WTC11 (cell line): ENCODE data around the gene TSKU. TPM values are rescaled to one million over a fixed set of nuclear protein-coding genes. Genes with fewer than 3 reads are reported as not detected.

ENCODE experiments used
- ATAC-seq: fragments of 200-7000 bp; cut with Tn5 transposase; 2 replicates; pipeline ENCODE4 v1.10.0; 2021; ENCODE audit warnings: mild to moderate bottlenecking, moderate library complexity
- CTCF ChIA-PET: fragments of 300-600 bp; sonication (Branson Sonifier 250); formaldehyde crosslinking; loops from one replicate; lab custom pipeline; 2021; ENCODE audit warnings: antibody characterized with exemption; lab: Charles Lee
- POLR2A ChIA-PET: fragments of 350-600 bp; sonication (Branson Sonifier 250); formaldehyde crosslinking; loops from one replicate; lab custom pipeline; 2021; ENCODE audit warnings: antibody characterized with exemption; lab: Charles Lee
- DNase-seq: peaks from one replicate; pipeline ENCODE4 v3.0.0; 2021; ENCODE audit warnings: low spot score
- H3K27ac Mint-ChIP-seq: 2 replicates; pipeline ENCODE4 v1.8.0; 2021; ENCODE audit warnings: mixed read lengths
- H3K27me3 Mint-ChIP-seq: 2 replicates; pipeline ENCODE4 v1.8.0; 2021; ENCODE audit warnings: low read depth, mild to moderate bottlenecking, moderate library complexity, mixed read lengths
- H3K36me3 Mint-ChIP-seq: 2 replicates; pipeline ENCODE4 v1.8.0; 2021; ENCODE audit warnings: mixed read lengths
- H3K4me1 Mint-ChIP-seq: 2 replicates; pipeline ENCODE4 v1.8.0; 2022; ENCODE audit warnings: mixed read lengths
- H3K4me3 Mint-ChIP-seq: 2 replicates; pipeline ENCODE4 v1.8.0; 2021; ENCODE audit warnings: mild to moderate bottlenecking, moderate library complexity, mixed read lengths
- H3K9me3 Mint-ChIP-seq: 2 replicates; pipeline ENCODE4 v1.8.0; 2021; ENCODE audit warnings: mixed read lengths
- ELF4 ChIP-seq: sonication (generic); formaldehyde crosslinking; IDR thresholded peaks from 2 replicates; pipeline ENCODE4 v1.8.1; 2022; ENCODE audit warnings: low read depth, mild to moderate bottlenecking, moderate library complexity, missing genetic modification reagents
- EMX1 ChIP-seq: fragments of 250-450 bp; sonication (Bioruptor Pico); IDR thresholded peaks from 2 replicates; pipeline ENCODE4 v1.8.0; 2021; ENCODE audit warnings: mild to moderate bottlenecking
- ESRRA ChIP-seq: sonication (generic); formaldehyde crosslinking; IDR thresholded peaks from 2 replicates; pipeline ENCODE4 v1.8.1; 2022; ENCODE audit warnings: mild to moderate bottlenecking, missing genetic modification reagents, borderline replicate concordance
- FOXJ3 ChIP-seq: sonication (generic); formaldehyde crosslinking; IDR thresholded peaks from 2 replicates; pipeline ENCODE4 v1.9.0; 2021; ENCODE audit warnings: missing genetic modification reagents, mild to moderate bottlenecking, borderline replicate concordance
- OVOL2 ChIP-seq: fragments of 250-450 bp; sonication (Bioruptor Pico); IDR thresholded peaks from 2 replicates; pipeline ENCODE4 v1.9.0; 2021; ENCODE audit warnings: mild to moderate bottlenecking, borderline replicate concordance
- PRRX2 ChIP-seq: fragments of 250-450 bp; sonication (Bioruptor Pico); IDR thresholded peaks from 2 replicates; pipeline ENCODE4 v1.8.0; 2021; ENCODE audit warnings: mild to moderate bottlenecking
- TEAD1 ChIP-seq: sonication (generic); formaldehyde crosslinking; IDR thresholded peaks from 2 replicates; pipeline ENCODE4 v1.8.0; 2022; ENCODE audit warnings: mild to moderate bottlenecking, missing genetic modification reagents
- ZNF138 ChIP-seq: sonication (generic); formaldehyde crosslinking; conservative IDR thresholded peaks from 2 replicates; pipeline ENCODE4 v1.8.1; 2022; ENCODE audit warnings: mild to moderate bottlenecking, moderate library complexity, missing genetic modification reagents
- ZNF263 ChIP-seq: sonication (generic); formaldehyde crosslinking; IDR thresholded peaks from 2 replicates; pipeline ENCODE4 v1.8.1; 2022; ENCODE audit warnings: low read depth, mild to moderate bottlenecking, moderate library complexity, missing genetic modification reagents
- total RNA-seq: library from RNA; stranded (reverse); gene quantifications from 3 replicates; pipeline ENCODE4 v1.2.3, GENCODE V29; 2021
- TF ChIP-seq, protein P1 (sequence below): fragments of 250-450 bp; sonication (Bioruptor Pico); IDR thresholded peaks from 2 replicates; pipeline ENCODE4 v1.9.0; 2021; ENCODE audit warnings: mild to moderate bottlenecking
- TF ChIP-seq, protein P2 (sequence below): sonication (generic); formaldehyde crosslinking; IDR thresholded peaks from 2 replicates; pipeline ENCODE4 v1.8.1; 2022; ENCODE audit warnings: mild to moderate bottlenecking, moderate library complexity, missing genetic modification reagents
- TF ChIP-seq, protein P3 (sequence below): sonication (generic); formaldehyde crosslinking; IDR thresholded peaks from 2 replicates; pipeline ENCODE4 v1.8.0; 2023; ENCODE audit warnings: missing genetic modification reagents
- TF ChIP-seq, protein P4 (sequence below): sonication (generic); formaldehyde crosslinking; IDR thresholded peaks from 2 replicates; pipeline ENCODE4 v1.8.0; 2022; ENCODE audit warnings: missing genetic modification reagents
- TF ChIP-seq, protein P5 (sequence below): sonication (generic); formaldehyde crosslinking; IDR thresholded peaks from 2 replicates; pipeline ENCODE4 v1.8.0; 2023; ENCODE audit warnings: mild to moderate bottlenecking, missing genetic modification reagents
- TF ChIP-seq, protein P6 (sequence below): sonication (generic); formaldehyde crosslinking; IDR thresholded peaks from 2 replicates; pipeline ENCODE4 v1.8.0; 2023; ENCODE audit warnings: missing genetic modification reagents, mild to moderate bottlenecking, borderline replicate concordance

Gene TSKU
- total RNA-seq, 1 experiment from 2014 or later = 30.3 TPM

DNA sequence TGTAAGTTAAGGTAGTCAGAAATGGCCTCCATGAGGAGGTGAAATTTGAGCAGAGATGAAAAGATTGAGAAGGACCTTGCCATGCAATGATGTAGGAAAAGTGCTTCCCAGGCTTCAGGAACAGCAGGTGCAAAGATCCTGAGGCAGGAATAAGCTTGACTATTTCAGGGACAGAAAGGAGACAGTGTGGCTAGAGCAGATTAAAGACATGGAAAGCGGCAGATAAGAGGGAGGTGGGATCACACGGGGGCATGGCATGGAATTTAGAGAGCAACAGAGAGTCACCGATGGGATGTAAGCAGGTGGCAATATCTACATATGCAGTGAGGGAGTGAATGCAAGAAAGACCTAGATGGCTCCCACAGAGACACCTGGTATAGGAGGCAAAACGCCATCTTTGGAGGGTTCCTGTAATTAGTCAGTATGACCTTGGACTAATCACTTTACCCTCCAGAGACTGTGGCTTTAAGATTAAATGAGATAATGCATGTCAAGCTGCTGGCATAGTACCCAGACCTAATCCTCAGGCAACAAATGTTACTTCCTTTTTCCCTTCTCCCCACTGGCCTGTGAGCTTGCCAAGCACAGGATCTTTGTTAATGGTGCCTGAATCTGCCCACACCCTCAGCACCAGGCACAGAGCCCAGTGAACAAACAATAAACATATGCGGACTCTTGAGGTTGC, 52.9 kb downstream of the TSKU start:
- CTCF ChIA-PET = interaction anchor here (1.0 to 3.6 kb wide), 7 partner anchors 28 to 255 kb away, joined by 3 to 25 read pairs (median 7); no protein-coding TSS in a partner anchor
- H3K27me3 Mint-ChIP-seq = no peaks in the 10 kb centered on the region
- no peak for ATAC-seq

More for the DNA sequence above, 52.9 kb downstream of the TSKU start:
- no peak overlapping the region for H3K4me3 Mint-ChIP-seq
- DNase-seq = no peak
- TF ChIP-seq ZNF263 (CRISPR knock-in tag) (no peak), ZNF138 (CRISPR knock-in tag) (no peak), ELF4 (CRISPR knock-in tag) (no peak), PRRX2 (CRISPR knock-in tag) (no peak), ESRRA (CRISPR knock-in tag) (no peak), EMX1 (CRISPR knock-in tag) (no peak), TEAD1 (no peak), FOXJ3 (CRISPR knock-in tag) (no peak), OVOL2 (no peak)
- TF ChIP-seq, protein P1, sequence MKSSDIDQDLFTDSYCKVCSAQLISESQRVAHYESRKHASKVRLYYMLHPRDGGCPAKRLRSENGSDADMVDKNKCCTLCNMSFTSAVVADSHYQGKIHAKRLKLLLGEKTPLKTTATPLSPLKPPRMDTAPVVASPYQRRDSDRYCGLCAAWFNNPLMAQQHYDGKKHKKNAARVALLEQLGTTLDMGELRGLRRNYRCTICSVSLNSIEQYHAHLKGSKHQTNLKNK = no peak
- TF ChIP-seq, protein P2, sequence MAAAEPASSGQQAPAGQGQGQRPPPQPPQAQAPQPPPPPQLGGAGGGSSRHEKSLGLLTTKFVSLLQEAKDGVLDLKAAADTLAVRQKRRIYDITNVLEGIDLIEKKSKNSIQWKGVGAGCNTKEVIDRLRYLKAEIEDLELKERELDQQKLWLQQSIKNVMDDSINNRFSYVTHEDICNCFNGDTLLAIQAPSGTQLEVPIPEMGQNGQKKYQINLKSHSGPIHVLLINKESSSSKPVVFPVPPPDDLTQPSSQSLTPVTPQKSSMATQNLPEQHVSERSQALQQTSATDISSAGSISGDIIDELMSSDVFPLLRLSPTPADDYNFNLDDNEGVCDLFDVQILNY (CRISPR knock-in tag) = no peak
- TF ChIP-seq, protein P3, sequence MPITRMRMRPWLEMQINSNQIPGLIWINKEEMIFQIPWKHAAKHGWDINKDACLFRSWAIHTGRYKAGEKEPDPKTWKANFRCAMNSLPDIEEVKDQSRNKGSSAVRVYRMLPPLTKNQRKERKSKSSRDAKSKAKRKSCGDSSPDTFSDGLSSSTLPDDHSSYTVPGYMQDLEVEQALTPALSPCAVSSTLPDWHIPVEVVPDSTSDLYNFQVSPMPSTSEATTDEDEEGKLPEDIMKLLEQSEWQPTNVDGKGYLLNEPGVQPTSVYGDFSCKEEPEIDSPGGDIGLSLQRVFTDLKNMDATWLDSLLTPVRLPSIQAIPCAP (CRISPR knock-in tag) = no peak
- TF ChIP-seq, protein P4, sequence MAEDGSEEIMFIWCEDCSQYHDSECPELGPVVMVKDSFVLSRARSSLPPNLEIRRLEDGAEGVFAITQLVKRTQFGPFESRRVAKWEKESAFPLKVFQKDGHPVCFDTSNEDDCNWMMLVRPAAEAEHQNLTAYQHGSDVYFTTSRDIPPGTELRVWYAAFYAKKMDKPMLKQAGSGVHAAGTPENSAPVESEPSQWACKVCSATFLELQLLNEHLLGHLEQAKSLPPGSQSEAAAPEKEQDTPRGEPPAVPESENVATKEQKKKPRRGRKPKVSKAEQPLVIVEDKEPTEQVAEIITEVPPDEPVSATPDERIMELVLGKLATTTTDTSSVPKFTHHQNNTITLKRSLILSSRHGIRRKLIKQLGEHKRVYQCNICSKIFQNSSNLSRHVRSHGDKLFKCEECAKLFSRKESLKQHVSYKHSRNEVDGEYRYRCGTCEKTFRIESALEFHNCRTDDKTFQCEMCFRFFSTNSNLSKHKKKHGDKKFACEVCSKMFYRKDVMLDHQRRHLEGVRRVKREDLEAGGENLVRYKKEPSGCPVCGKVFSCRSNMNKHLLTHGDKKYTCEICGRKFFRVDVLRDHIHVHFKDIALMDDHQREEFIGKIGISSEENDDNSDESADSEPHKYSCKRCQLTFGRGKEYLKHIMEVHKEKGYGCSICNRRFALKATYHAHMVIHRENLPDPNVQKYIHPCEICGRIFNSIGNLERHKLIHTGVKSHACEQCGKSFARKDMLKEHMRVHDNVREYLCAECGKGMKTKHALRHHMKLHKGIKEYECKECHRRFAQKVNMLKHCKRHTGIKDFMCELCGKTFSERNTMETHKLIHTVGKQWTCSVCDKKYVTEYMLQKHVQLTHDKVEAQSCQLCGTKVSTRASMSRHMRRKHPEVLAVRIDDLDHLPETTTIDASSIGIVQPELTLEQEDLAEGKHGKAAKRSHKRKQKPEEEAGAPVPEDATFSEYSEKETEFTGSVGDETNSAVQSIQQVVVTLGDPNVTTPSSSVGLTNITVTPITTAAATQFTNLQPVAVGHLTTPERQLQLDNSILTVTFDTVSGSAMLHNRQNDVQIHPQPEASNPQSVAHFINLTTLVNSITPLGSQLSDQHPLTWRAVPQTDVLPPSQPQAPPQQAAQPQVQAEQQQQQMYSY (CRISPR knock-in tag) = no peak
- TF ChIP-seq, protein P5, sequence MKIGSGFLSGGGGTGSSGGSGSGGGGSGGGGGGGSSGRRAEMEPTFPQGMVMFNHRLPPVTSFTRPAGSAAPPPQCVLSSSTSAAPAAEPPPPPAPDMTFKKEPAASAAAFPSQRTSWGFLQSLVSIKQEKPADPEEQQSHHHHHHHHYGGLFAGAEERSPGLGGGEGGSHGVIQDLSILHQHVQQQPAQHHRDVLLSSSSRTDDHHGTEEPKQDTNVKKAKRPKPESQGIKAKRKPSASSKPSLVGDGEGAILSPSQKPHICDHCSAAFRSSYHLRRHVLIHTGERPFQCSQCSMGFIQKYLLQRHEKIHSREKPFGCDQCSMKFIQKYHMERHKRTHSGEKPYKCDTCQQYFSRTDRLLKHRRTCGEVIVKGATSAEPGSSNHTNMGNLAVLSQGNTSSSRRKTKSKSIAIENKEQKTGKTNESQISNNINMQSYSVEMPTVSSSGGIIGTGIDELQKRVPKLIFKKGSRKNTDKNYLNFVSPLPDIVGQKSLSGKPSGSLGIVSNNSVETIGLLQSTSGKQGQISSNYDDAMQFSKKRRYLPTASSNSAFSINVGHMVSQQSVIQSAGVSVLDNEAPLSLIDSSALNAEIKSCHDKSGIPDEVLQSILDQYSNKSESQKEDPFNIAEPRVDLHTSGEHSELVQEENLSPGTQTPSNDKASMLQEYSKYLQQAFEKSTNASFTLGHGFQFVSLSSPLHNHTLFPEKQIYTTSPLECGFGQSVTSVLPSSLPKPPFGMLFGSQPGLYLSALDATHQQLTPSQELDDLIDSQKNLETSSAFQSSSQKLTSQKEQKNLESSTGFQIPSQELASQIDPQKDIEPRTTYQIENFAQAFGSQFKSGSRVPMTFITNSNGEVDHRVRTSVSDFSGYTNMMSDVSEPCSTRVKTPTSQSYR = no peak
- TF ChIP-seq, protein P6, sequence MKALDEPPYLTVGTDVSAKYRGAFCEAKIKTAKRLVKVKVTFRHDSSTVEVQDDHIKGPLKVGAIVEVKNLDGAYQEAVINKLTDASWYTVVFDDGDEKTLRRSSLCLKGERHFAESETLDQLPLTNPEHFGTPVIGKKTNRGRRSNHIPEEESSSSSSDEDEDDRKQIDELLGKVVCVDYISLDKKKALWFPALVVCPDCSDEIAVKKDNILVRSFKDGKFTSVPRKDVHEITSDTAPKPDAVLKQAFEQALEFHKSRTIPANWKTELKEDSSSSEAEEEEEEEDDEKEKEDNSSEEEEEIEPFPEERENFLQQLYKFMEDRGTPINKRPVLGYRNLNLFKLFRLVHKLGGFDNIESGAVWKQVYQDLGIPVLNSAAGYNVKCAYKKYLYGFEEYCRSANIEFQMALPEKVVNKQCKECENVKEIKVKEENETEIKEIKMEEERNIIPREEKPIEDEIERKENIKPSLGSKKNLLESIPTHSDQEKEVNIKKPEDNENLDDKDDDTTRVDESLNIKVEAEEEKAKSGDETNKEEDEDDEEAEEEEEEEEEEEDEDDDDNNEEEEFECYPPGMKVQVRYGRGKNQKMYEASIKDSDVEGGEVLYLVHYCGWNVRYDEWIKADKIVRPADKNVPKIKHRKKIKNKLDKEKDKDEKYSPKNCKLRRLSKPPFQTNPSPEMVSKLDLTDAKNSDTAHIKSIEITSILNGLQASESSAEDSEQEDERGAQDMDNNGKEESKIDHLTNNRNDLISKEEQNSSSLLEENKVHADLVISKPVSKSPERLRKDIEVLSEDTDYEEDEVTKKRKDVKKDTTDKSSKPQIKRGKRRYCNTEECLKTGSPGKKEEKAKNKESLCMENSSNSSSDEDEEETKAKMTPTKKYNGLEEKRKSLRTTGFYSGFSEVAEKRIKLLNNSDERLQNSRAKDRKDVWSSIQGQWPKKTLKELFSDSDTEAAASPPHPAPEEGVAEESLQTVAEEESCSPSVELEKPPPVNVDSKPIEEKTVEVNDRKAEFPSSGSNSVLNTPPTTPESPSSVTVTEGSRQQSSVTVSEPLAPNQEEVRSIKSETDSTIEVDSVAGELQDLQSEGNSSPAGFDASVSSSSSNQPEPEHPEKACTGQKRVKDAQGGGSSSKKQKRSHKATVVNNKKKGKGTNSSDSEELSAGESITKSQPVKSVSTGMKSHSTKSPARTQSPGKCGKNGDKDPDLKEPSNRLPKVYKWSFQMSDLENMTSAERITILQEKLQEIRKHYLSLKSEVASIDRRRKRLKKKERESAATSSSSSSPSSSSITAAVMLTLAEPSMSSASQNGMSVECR = no peak
- POLR2A ChIA-PET = no interaction called here
- H3K27ac Mint-ChIP-seq = no peak overlapping the region
- H3K4me1 Mint-ChIP-seq = peaks cover 10% of the 10 kb centered on the region
- H3K9me3 Mint-ChIP-seq = no peaks in the 10 kb centered on the region
- no peaks in the 10 kb centered on the region for H3K36me3 Mint-ChIP-seq
